Activated CD8-positive, alpha-beta memory T cell treated with anti-CD3 and anti-CD28 coated beads, Interleukin-2, amount 10 ng/mL, durations not matched to agents 7 days and 5 days (primary cell): ENCODE data around the gene RNF181. TPM values are rescaled to one million over a fixed set of nuclear protein-coding genes. Genes with fewer than 3 reads are reported as not detected.
A peak's percentile ranks its signal among the peaks of the same experiment; 100 is the strongest.
"Not testable (repeated sequence)": the region's sequence is repeated elsewhere in the genome, so short reads cannot be mapped to it uniquely, and the experiment has no call there.

Experiments
- ATAC-seq: fragments of 150-1000 bp; cut with Tn5 transposase; one replicate; pipeline ENCODE4 v1.10.0; 2021; ENCODE audit warnings: moderate library complexity
- CTCF ChIA-PET: fragments of 350-600 bp; sonication (Branson Sonifier 250); formaldehyde crosslinking; loops from one replicate; lab custom pipeline; 2021; ENCODE audit warnings: antibody characterized with exemption; lab: Charles Lee
- DNase-seq: peaks from one replicate; pipeline ENCODE4 v3.0.0-alpha.2; 2020
- H3K27ac Mint-ChIP-seq: one replicate; pipeline ENCODE4 v1.8.0; 2021; ENCODE audit warnings: mild to moderate bottlenecking, mixed read lengths
- H3K27me3 Mint-ChIP-seq: one replicate; pipeline ENCODE4 v1.8.0; 2021; ENCODE audit warnings: mixed read lengths
- H3K36me3 Mint-ChIP-seq: one replicate; pipeline ENCODE4 v1.8.0; 2021; ENCODE audit warnings: mild to moderate bottlenecking, mixed read lengths
- H3K4me1 Mint-ChIP-seq: one replicate; pipeline ENCODE4 v1.8.0; 2021; ENCODE audit warnings: mixed read lengths
- H3K4me3 Mint-ChIP-seq: one replicate; pipeline ENCODE4 v1.8.0; 2021; ENCODE audit warnings: mild to moderate bottlenecking, moderate library complexity, mixed read lengths
- H3K9me3 Mint-ChIP-seq: one replicate; pipeline ENCODE4 v1.8.0; 2022; ENCODE audit warnings: low read depth, mixed read lengths
- total RNA-seq, 2 experiments: library from RNA; stranded (reverse); gene quantifications; one replicate each; pipeline ENCODE4 v1.2.3, GENCODE V29; 2021

Gene RNF181
- total RNA-seq, 2 experiments from 2014 or later: 100 to 110 TPM

DNA sequence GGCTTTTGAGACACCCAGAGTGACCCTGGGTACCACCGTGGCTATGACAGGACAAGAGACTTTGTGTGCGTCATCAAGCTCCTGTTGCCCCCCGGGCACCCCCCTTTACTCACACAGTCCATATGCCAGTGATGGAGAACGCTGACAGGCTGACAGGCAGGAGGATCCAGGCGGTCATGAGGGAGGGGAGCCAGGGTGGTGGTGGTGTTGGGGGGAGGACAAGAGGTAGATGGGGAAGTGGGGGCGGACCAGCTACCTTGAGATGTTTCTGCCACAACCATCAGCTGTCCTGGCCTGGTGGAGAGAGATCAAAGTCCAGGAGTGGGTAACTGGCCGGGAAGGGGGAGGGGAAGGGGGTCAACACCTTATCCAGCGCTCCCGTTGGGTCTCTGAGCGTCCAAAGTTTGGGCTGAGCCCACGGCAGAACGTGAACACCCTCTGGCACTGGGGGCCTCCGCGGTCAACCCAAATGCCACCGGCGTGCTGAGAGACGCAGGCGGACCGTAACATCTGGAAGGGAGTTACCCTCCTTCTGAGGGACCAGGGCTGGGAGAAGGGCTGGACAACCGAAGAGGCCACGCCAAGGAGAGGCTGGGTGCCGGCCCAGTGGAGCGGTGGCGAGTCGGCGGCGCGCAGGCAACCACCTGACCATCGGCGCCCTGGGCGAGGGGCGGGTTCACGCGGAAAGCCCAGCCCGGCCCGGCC is 6.4 kb downstream of the RNF181 start:
- DNase-seq (no peak), ATAC-seq (peak; percentile 16)
- Mint-ChIP-seq H3K4me1 (peaks cover 25% of the 10 kb centered on the region), H3K36me3 (peaks cover 5% of the 10 kb centered on the region), H3K27me3 (peaks cover 2% of the 10 kb centered on the region), H3K9me3 (no peaks in the 10 kb centered on the region), H3K27ac (no peak overlapping the region), H3K4me3 (peak overlapping the region; percentile 68)
- CTCF ChIA-PET: interaction anchor here (0.9 kb wide), 1 partner anchor 10 kb away, joined by 4 read pairs; the partner anchor contains the start of gene C2orf68

GRCh38 chr2:85602476-85603234 is 7.1 kb downstream of the RNF181 start, which contains the start of gene TMEM150A:
TSS of gene TMEM150A (minus strand) at chr2:85602698. CDS start at chr2:85601948, 750 bp downstream.
- peaks cover 20% of the 10 kb centered on the region for H3K4me1 Mint-ChIP-seq
- peak within 1 kb of the TSS; percentile 77 for H3K4me3 Mint-ChIP-seq
- peaks cover 6% of the 10 kb centered on the region for H3K36me3 Mint-ChIP-seq
- ATAC-seq (peak; percentile 97), DNase-seq (peak; percentile 88)
- peaks cover 2% of the 10 kb centered on the region for H3K27me3 Mint-ChIP-seq
- no peak within 1 kb of the TSS for H3K27ac Mint-ChIP-seq
- CTCF ChIA-PET: interaction anchor here (1.5 kb wide), 1 partner anchor 8 kb away, joined by 3 read pairs; no protein-coding TSS in a partner anchor
- H3K9me3 Mint-ChIP-seq: no peaks in the 10 kb centered on the region

DNA sequence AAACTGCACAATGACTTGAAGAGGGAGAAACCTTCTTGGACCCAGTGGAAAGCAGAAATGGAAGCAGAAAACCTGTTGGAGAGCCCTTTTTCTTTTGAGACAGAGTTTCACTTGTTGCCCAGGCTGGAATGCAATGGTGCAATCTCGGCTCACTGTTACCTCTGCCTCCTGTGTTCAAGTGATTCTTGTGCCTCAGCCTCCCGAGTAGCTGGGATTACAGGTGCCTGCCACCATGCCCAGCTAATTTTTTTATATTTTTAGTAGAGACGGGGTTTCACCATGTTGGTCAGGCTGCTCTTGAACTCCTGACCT is 8.5 kb downstream of the RNF181 start:
- not testable (repeated sequence) for H3K9me3 Mint-ChIP-seq, H3K27ac Mint-ChIP-seq, H3K27me3 Mint-ChIP-seq, ATAC-seq, DNase-seq, H3K4me3 Mint-ChIP-seq
- peaks cover 13% of the 10 kb centered on the region for H3K36me3 Mint-ChIP-seq
- CTCF ChIA-PET: interaction anchor here (1.3 to 2.6 kb wide), 3 partner anchors 8 to 33 kb away, joined by 3 to 13 read pairs (median 3); partner anchors contain the start of gene RNF181
- H3K4me1 Mint-ChIP-seq: peaks cover 19% of the 10 kb centered on the region

- H3K27me3 Mint-ChIP-seq: peaks cover 2% of the 10 kb centered on the region
- CTCF ChIA-PET: interaction anchor here (0.7 to 2.6 kb wide), 4 partner anchors 9 to 33 kb away, joined by 3 to 13 read pairs (median 3); partner anchors contain the start of gene RNF181
- ATAC-seq: no peak
Measured at GRCh38 chr2:85604568-85605339, 9.2 kb downstream of the RNF181 start.

GRCh38 chr2:85605406-85606115 is 10.0 kb downstream of the RNF181 start:
- no peak overlapping the region for H3K27ac Mint-ChIP-seq
- peaks cover 19% of the 10 kb centered on the region for H3K36me3 Mint-ChIP-seq
- H3K4me1 Mint-ChIP-seq: peaks cover 22% of the 10 kb centered on the region
- H3K9me3 Mint-ChIP-seq: no peaks in the 10 kb centered on the region
- no peak overlapping the region for H3K4me3 Mint-ChIP-seq
- ATAC-seq: no peak
- CTCF ChIA-PET: interaction anchor here (1.0 to 2.6 kb wide), 3 partner anchors 9 to 32 kb away, joined by 3 to 13 read pairs (median 7); partner anchors contain the start of gene RNF181
- H3K27me3 Mint-ChIP-seq: peaks cover 2% of the 10 kb centered on the region
- no peak for DNase-seq

More at GRCh38 chr2:85604568-85605339, 9.2 kb downstream of the RNF181 start:
- Mint-ChIP-seq H3K4me3 (no peak overlapping the region), H3K4me1 (peaks cover 16% of the 10 kb centered on the region), H3K9me3 (no peaks in the 10 kb centered on the region), H3K36me3 (peaks cover 15% of the 10 kb centered on the region), H3K27ac (no peak overlapping the region)
- DNase-seq: no peak

DNA sequence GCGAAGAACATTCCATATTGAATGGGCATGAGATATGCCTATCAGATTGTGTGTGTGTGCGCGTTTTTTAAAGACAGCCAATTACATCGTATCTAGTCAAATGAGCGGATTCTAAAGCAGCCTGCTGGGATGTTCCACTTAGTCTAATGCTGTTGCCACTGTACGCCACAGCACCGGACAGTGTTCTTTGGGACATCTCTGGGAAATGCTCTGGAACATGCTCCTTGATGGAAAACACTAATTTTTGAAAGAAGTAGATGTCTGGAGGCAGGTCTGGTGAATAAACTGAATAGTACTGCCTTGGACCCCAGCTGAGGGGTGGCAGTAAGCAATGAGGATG is 10.5 kb downstream of the RNF181 start:
- no peak for ATAC-seq
- DNase-seq: no peak
- H3K4me1 Mint-ChIP-seq: peaks cover 22% of the 10 kb centered on the region
- H3K27me3 Mint-ChIP-seq: peaks cover 2% of the 10 kb centered on the region
- H3K27ac Mint-ChIP-seq: no peak overlapping the region
- H3K9me3 Mint-ChIP-seq: no peaks in the 10 kb centered on the region
- no peak overlapping the region for H3K4me3 Mint-ChIP-seq
- H3K36me3 Mint-ChIP-seq: peaks cover 19% of the 10 kb centered on the region
- CTCF ChIA-PET: interaction anchor here (1.6 to 2.6 kb wide), 2 partner anchors 10 to 31 kb away, joined by 7 to 13 read pairs; partner anchors contain the start of gene RNF181

DNA sequence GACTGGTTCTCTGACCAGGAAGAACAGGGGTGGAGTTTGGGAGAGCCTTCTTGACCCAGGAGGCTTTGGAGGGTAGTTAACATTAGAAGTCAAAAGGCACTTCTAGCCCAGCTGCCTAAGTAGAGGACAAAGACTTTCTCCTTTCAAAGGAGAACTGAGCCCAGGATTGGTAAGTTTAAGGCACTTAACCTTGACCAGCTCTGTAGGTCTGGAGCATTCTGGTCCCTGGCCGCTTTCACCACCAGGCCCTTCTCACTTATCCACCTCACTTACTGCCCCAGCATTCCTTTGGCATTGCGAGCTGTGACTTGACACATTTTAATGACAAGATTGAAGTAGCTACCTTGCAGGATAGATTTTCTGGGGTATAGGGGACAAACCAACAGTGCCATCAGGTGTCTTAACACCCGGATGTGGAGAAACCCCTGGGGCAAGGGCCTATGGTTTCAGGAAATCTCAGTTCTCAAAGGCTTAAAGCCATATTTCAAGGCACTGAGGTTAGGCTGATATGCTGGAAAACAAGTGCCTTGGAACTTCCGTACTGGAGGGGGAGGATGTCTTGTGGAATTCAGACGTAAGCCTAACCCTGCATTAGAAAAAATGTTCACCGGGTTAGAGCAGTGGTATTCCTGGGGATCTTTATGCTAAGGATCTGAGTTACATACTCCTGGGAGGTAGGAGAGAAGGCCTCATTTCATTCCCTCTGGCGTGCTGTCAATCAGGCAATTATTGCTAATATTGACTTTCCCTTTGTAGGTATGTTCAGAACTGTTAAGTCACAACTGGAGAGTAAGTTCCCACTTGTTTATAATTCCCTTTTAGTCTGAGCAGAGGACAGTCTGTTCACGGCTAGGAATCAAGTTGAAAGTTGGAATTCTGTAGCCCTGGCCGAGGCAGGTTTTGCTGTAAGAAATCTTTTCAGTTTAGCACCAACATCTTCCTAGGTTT is 12.0 kb downstream of the RNF181 start:
- ATAC-seq (no peak), DNase-seq (no peak)
- Mint-ChIP-seq H3K27me3 (peaks cover 2% of the 10 kb centered on the region), H3K36me3 (peaks cover 19% of the 10 kb centered on the region), H3K4me3 (no peak overlapping the region), H3K4me1 (peaks cover 25% of the 10 kb centered on the region), H3K9me3 (no peaks in the 10 kb centered on the region), H3K27ac (no peak overlapping the region)
- CTCF ChIA-PET: no interaction called here

DNA sequence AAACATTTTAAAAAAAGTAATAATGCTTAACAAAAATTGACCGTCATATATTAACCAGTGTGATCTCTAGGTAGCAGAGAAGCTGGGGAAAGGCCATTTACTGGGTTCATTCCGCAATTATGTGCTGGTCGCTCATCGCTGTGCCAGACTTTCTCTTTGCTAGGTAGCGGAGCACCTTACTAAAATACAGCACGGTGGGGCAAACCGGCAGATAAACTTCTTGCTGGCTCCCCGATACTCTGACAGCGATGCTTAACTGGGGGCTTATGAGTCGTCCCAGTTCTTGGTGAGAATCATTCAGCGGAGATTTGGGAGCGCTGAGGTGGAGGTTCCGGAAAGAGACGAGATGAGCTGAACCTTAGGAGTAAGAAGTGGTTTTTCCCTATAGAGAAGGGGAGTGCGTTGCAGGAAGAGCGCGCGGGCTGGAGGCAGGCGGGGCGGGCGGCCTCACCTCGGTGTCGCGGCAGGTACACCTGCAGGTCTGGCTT is 15.7 kb downstream of the RNF181 start:
- DNase-seq (no peak), ATAC-seq (peak; percentile 15)
- Mint-ChIP-seq H3K9me3 (no peaks in the 10 kb centered on the region), H3K36me3 (peaks cover 19% of the 10 kb centered on the region), H3K4me1 (peaks cover 34% of the 10 kb centered on the region), H3K27me3 (no peaks in the 10 kb centered on the region), H3K4me3 (peak overlapping the region; percentile 87), H3K27ac (peak overlapping the region; percentile 80)
- CTCF ChIA-PET: interaction anchor here (1.0 to 1.6 kb wide), 5 partner anchors 10 to 62 kb away, joined by 3 to 5 read pairs (median 4); partner anchors contain the start of gene RNF181

GRCh38 chr2:85611705-85612587 is 16.4 kb downstream of the RNF181 start, which contains the start of gene C2orf68:
TSS of gene C2orf68 (minus strand) at chr2:85612066. CDS start at chr2:85611984, 82 bp downstream.
- CTCF ChIA-PET: interaction anchor here (1.0 to 1.6 kb wide), 4 partner anchors 10 to 56 kb away, joined by 4 to 5 read pairs (median 4); partner anchors contain the start of gene RNF181
- peak; percentile 81 for ATAC-seq
- peak within 1 kb of the TSS; percentile 87 for H3K4me3 Mint-ChIP-seq
- peaks cover 18% of the 10 kb centered on the region for H3K36me3 Mint-ChIP-seq
- H3K27me3 Mint-ChIP-seq: no peaks in the 10 kb centered on the region
- H3K4me1 Mint-ChIP-seq: peaks cover 34% of the 10 kb centered on the region
- no peaks in the 10 kb centered on the region for H3K9me3 Mint-ChIP-seq
- DNase-seq: peak; percentile 93
- peak within 1 kb of the TSS; percentile 87 for H3K27ac Mint-ChIP-seq

GRCh38 chr2:85613717-85614515 is 18.4 kb downstream of the RNF181 start:
- H3K9me3 Mint-ChIP-seq: no peaks in the 10 kb centered on the region
- DNase-seq (no peak), ATAC-seq (no peak)
- H3K36me3 Mint-ChIP-seq: peaks cover 13% of the 10 kb centered on the region
- peaks cover 48% of the 10 kb centered on the region for H3K4me1 Mint-ChIP-seq
- CTCF ChIA-PET: no interaction called here
- no peaks in the 10 kb centered on the region for H3K27me3 Mint-ChIP-seq
- peak overlapping the region; percentile 52 for H3K27ac Mint-ChIP-seq
- peak overlapping the region; percentile 23 for H3K4me3 Mint-ChIP-seq
